ENCODE data around the gene PECR. TPM values are rescaled to one million over a fixed set of nuclear protein-coding genes. Genes with fewer than 3 reads are reported as not detected.

Gene PECR
- total RNA-seq, 3 donors from 2014 or later = 6.3 to 62.7 (median 10.2) TPM

DNA sequence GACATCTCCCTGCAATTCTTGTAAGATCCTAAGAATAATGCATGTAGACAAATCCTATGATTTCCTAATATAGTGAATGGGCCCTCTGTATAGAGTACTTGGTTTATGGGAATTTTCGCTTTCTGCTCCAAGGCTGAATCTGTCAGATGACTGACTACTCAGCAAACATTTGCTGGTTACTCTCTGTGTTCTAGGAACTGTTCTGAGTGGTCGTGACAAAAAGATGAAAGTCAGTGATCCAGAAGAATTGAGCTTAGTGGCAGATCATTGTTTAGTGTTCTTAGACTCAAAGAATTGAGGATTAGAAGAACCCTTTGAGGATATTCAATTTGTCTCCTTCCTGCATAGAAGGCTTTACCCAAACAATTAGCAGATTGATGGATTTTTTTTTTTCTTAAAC, 37.5 kb upstream of the PECR start:
- no peak for TF ChIP-seq POLR2A (IDR thresholded peaks at IDR 0.05)
- no peak for TF ChIP-seq POLR2AphosphoS5 (IDR thresholded peaks at IDR 0.05)
- TF ChIP-seq, protein P1, sequence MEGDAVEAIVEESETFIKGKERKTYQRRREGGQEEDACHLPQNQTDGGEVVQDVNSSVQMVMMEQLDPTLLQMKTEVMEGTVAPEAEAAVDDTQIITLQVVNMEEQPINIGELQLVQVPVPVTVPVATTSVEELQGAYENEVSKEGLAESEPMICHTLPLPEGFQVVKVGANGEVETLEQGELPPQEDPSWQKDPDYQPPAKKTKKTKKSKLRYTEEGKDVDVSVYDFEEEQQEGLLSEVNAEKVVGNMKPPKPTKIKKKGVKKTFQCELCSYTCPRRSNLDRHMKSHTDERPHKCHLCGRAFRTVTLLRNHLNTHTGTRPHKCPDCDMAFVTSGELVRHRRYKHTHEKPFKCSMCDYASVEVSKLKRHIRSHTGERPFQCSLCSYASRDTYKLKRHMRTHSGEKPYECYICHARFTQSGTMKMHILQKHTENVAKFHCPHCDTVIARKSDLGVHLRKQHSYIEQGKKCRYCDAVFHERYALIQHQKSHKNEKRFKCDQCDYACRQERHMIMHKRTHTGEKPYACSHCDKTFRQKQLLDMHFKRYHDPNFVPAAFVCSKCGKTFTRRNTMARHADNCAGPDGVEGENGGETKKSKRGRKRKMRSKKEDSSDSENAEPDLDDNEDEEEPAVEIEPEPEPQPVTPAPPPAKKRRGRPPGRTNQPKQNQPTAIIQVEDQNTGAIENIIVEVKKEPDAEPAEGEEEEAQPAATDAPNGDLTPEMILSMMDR (IDR thresholded peaks at IDR 0.05) = no peak
- DNase-seq (ENCODE audit: low spot score in 2 of 2) = no peak
- Histone ChIP-seq H3K27ac (no peak overlapping the region), H3K9me3 (no peaks in the 10 kb centered on the region), H3K4me3 (no peak overlapping the region), H3K36me3 (peaks cover 3% of the 10 kb centered on the region), H3K27me3 (no peaks in the 10 kb centered on the region), H3K4me1 (peaks cover 0 to 17% of the 10 kb centered on the region in 2 donors)
- intact Hi-C loops (cut with DNase I; ENCODE audit: low total_unique reads) = no loop called here

DNA sequence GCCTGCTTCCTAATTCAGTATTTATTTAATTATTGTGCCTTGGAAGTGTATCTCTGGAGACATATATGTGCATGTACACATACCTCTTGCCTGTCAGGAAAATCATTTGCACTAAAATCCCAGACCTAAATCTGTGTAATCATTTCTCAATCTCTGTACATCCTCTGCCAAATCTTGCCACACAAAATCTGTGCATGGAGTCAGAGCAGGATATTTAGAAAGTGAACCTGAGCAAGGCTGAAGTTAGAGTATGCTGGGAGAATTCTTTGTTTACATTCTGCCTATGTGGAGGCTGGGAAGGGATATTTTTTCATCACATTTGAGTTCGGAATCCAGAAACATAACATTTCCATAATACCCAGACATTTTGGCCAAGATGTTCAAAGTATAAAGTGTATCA, 36.9 kb upstream of the PECR start:
- Histone ChIP-seq H3K4me3 (no peak overlapping the region), H3K36me3 (peaks cover 3% of the 10 kb centered on the region), H3K27ac (no peak overlapping the region), H3K9me3 (no peaks in the 10 kb centered on the region), H3K4me1 (peaks cover 0 to 17% of the 10 kb centered on the region in 2 donors), H3K27me3 (no peaks in the 10 kb centered on the region)
- TF ChIP-seq POLR2AphosphoS5 (IDR thresholded peaks at IDR 0.05) = no peak
- no peak for TF ChIP-seq POLR2A (IDR thresholded peaks at IDR 0.05)
- TF ChIP-seq, protein P1 (IDR thresholded peaks at IDR 0.05) = no peak
- intact Hi-C loops (cut with DNase I; ENCODE audit: low total_unique reads) = no loop called here
- no peak for DNase-seq (ENCODE audit: low spot score in 2 of 2)

DNA sequence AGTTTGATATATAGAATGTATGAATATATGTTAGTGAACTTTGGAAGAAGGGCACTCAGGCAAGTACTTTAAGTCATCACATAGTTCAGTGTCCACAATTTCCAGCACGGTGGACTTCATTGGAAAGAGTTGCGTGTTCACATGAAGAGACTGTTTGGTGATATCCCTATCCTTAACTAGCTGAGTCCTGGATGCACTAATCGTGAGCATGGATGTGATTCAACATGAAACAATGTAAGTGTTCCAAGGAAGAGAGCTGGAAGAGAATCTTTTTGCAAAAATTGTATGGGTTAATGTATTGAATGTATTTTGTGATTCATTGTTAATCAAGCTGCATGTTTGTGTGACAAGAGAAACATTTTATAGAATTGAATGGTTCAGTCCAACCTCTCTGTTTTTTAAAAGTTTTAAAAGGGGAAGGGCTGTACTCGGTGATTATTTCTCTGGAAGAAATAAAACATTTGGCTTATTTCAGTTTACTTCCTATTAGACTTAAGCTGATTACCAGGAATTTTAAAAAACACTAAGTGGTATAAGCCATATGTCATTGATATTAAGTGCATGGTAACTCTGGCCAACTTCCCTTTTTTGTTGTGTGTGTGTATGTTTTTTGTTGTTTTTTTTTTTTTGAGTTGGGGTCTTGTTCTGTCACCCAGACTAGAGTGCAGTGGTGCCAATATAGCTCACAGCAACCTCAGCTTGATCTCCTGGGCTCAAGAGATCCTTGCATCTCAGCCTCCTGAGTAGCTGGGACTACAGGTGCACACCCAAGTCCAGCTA, 36.1 kb upstream of the PECR start:
- DNase-seq (ENCODE audit: low spot score in 2 of 2) = no peak
- no peak overlapping the region for H3K4me3 ChIP-seq
- no peak overlapping the region for H3K27ac ChIP-seq
- no peaks in the 10 kb centered on the region for H3K9me3 ChIP-seq
- no peaks in the 10 kb centered on the region for H3K27me3 ChIP-seq
- TF ChIP-seq, protein P1 (IDR thresholded peaks at IDR 0.05) = no peak
- TF ChIP-seq POLR2AphosphoS5 (IDR thresholded peaks at IDR 0.05) (no peak), POLR2A (IDR thresholded peaks at IDR 0.05) (no peak)
- H3K4me1 ChIP-seq = peaks cover 0 to 17% of the 10 kb centered on the region in 2 donors
- intact Hi-C loops (cut with DNase I; ENCODE audit: low total_unique reads) = no loop called here
- H3K36me3 ChIP-seq = peaks cover 3% of the 10 kb centered on the region

DNA sequence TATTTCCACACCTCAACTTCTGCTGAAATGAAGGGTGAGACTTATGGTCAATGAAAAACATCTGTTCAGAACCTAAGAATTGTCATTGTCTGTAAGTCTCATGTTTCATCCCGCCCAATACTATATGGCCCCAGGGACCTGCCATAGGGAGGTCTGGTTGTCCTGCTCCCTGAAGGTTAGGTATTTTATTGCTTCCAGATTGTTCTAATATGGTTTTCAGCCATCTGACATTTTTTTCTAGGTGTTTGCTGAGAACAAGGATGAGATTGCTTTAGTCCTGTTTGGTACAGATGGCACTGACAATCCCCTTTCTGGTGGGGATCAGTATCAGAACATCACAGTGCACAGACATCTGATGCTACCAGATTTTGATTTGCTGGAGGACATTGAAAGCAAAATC, 34.8 kb upstream of the PECR start:
- Histone ChIP-seq H3K27ac (no peak overlapping the region), H3K27me3 (no peaks in the 10 kb centered on the region), H3K4me1 (peaks cover 0 to 18% of the 10 kb centered on the region in 2 donors), H3K36me3 (peaks cover under 1% of the 10 kb centered on the region), H3K9me3 (no peaks in the 10 kb centered on the region), H3K4me3 (no peak overlapping the region)
- TF ChIP-seq, protein P1 (IDR thresholded peaks at IDR 0.05) = no peak
- TF ChIP-seq POLR2A (IDR thresholded peaks at IDR 0.05) (no peak), POLR2AphosphoS5 (IDR thresholded peaks at IDR 0.05) (no peak)
- intact Hi-C loops (cut with DNase I; ENCODE audit: low total_unique reads) = no loop called here
- DNase-seq (ENCODE audit: low spot score in 2 of 2) = no peak

DNA sequence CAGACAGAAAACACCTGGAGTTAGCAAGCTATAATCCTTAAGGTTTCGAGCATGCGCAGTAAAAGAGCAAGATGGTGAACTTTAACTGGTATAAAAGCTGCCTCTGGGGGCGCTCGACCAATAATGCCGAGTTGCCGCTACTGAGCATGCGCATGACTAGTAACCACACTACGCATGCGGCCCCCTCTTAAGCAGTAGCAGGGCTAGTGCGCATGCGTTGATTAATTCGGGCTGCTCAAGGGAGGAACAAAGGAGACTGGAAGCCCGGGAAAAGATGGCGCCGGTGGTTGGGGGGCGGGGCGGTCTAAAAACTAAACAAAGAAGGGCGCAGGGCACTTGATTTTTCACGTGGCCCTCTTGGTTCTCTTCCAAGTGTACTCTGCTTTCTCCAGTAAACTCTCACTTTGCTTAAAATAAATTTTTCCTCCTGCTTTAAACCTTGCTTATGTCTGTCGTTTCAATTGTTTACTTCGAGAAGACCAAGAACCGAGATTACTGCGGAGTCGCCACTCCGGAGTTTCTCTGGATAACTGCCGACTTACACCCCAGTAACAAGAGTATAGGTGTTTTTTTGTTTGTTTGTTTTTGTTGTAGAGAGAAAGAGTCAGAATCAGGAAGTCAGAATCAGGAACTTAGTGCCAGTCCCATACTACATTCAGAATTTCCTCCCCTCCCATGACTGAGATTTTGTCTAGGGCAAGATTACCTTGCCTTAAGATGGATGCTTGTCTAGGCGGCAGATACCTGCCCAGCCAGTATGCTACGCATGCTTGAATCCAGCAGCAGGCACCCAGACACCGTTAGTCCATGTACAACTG, 33.3 kb upstream of the PECR start:
- H3K27ac ChIP-seq = peak overlapping the region; percentile 82 to 94
- H3K27me3 ChIP-seq = no peaks in the 10 kb centered on the region
- no peaks in the 10 kb centered on the region for H3K9me3 ChIP-seq
- intact Hi-C loops (cut with DNase I; ENCODE audit: low total_unique reads) = no loop called here
- no peaks in the 10 kb centered on the region for H3K36me3 ChIP-seq
- TF ChIP-seq, protein P1 (IDR thresholded peaks at IDR 0.05) = peak; percentile 89 to 95 (median 93)
- TF ChIP-seq POLR2A (IDR thresholded peaks at IDR 0.05) (no peak), POLR2AphosphoS5 (IDR thresholded peaks at IDR 0.05) (peak in 2 of 3 donors; percentile 26 to 69)
- DNase-seq (ENCODE audit: low spot score in 2 of 2) = peak; percentile 98 to 99
- peak overlapping the region; percentile 52 to 68 (median 58) for H3K4me3 ChIP-seq
- H3K4me1 ChIP-seq = peaks cover 0 to 31% of the 10 kb centered on the region in 2 donors

Data from breast epithelium (tissue), 4 donors.